CD8-positive, alpha-beta memory T cell (primary cell): ENCODE results near the gene BCL11A. TPM values are rescaled to one million over a fixed set of nuclear protein-coding genes. Genes with fewer than 3 reads are reported as not detected.

Experiments used
- CTCF ChIA-PET: fragments of 350-600 bp; sonication (Branson Sonifier 250); formaldehyde crosslinking; loops from one replicate; lab custom pipeline; 2021; ENCODE audit warnings: antibody characterized with exemption; lab: Charles Lee
- POLR2A ChIA-PET: fragments of 350-600 bp; sonication (Branson Sonifier 250); formaldehyde crosslinking; loops from one replicate; lab custom pipeline; 2021; ENCODE audit warnings: antibody characterized with exemption; lab: Charles Lee
- DNase-seq, 5 donors: peaks; one replicate each; pipeline versions ENCODE4 v3.0.0 to v3.0.0-alpha.2; 2020 to 2022; ENCODE audit warnings: mixed read lengths in 1 of 5
- H3K27ac ChIP-seq: one replicate; pipeline ENCODE4 v1.7.0; 2013; ENCODE audit warnings: low read depth, mild to moderate bottlenecking, low read length, moderate library complexity
- H3K27me3 ChIP-seq: 2 replicates; pipeline ENCODE4 v1.7.0; 2013; ENCODE audit warnings: low read length, mild to moderate bottlenecking; ENCODE audit not compliant: insufficient read depth, poor library complexity, severe bottlenecking
- H3K36me3 ChIP-seq: 2 replicates; pipeline ENCODE4 v1.7.0; 2013; ENCODE audit warnings: mild to moderate bottlenecking, low read length, moderate library complexity; ENCODE audit not compliant: insufficient read depth
- H3K4me1 ChIP-seq: 2 replicates; pipeline ENCODE4 v1.7.0; 2013; ENCODE audit warnings: mild to moderate bottlenecking, low read length, moderate library complexity; ENCODE audit not compliant: insufficient read depth
- H3K4me3 ChIP-seq: 2 replicates; pipeline ENCODE4 v1.7.0; 2013; ENCODE audit warnings: mild to moderate bottlenecking, low read length
- H3K9me3 ChIP-seq: 2 replicates; pipeline ENCODE4 v1.7.0; 2013; ENCODE audit warnings: mild to moderate bottlenecking, low read length
- H3K27ac Mint-ChIP-seq, 8 donors: one replicate each; pipeline ENCODE4 v1.8.0; 2020 to 2021; ENCODE audit warnings: mixed read lengths in 8 of 8, mild to moderate bottlenecking in 6 of 8, inconsistent platforms in 3 of 8, moderate library complexity in 3 of 8
- H3K27me3 Mint-ChIP-seq, 2 donors: one replicate each; pipeline ENCODE4 v1.8.0; 2020 to 2021; ENCODE audit warnings: mixed read lengths in 2 of 2, mild to moderate bottlenecking in 1 of 2, moderate library complexity in 1 of 2
- H3K36me3 Mint-ChIP-seq, 3 donors: one replicate each; pipeline ENCODE4 v1.8.0; 2020 to 2021; ENCODE audit warnings: mixed read lengths in 3 of 3, inconsistent platforms in 1 of 3, mild to moderate bottlenecking in 1 of 3
- H3K4me1 Mint-ChIP-seq, 3 donors: one replicate each; pipeline ENCODE4 v1.8.0; 2020 to 2021; ENCODE audit warnings: mixed read lengths in 3 of 3, inconsistent platforms in 1 of 3, mild to moderate bottlenecking in 1 of 3
- H3K4me3 Mint-ChIP-seq, 7 donors: one replicate each; pipeline ENCODE4 v1.8.0; 2020 to 2021; ENCODE audit warnings: mixed read lengths in 7 of 7, mild to moderate bottlenecking in 6 of 7, moderate library complexity in 4 of 7, inconsistent platforms in 2 of 7
- H3K9me3 Mint-ChIP-seq, 5 donors: one replicate each; pipeline ENCODE4 v1.8.0; 2020 to 2022; ENCODE audit warnings: mixed read lengths in 5 of 5, mild to moderate bottlenecking in 3 of 5, moderate library complexity in 2 of 5, inconsistent platforms in 1 of 5
- polyA plus RNA-seq: library from polyadenylated mRNA; unstranded; fragments of 300-500 nt; fragmentation: Illumina TruSeq; gene quantifications from one replicate; pipeline ENCODE4 v1.2.3, GENCODE V29; 2021
- total RNA-seq, 2 experiments: library from RNA; stranded (reverse); gene quantifications; one replicate each; pipeline ENCODE4 v1.2.3, GENCODE V29; 2021

BCL11A gene
- total and polyA plus RNA-seq, 3 experiments from 2014 or later: 0.07 to 0.15 TPM; not detected in 1

- Mint-ChIP-seq H3K36me3 (no peaks in the 10 kb centered on the region), H3K4me3 (no peak overlapping the region), H3K4me1 (no peaks in the 10 kb centered on the region), H3K9me3 (peaks cover 0 to 4% (median 0%) of the 10 kb centered on the region in 5 donors), H3K27me3 (peaks cover 21 to 73% of the 10 kb centered on the region in 2 donors), H3K27ac (no peak overlapping the region)
- POLR2A ChIA-PET: no interaction called here
- no peak for DNase-seq
- Histone ChIP-seq H3K36me3 (no peaks in the 10 kb centered on the region), H3K4me3 (no peak overlapping the region), H3K9me3 (no peaks in the 10 kb centered on the region), H3K4me1 (no peaks in the 10 kb centered on the region), H3K27me3 (no peaks in the 10 kb centered on the region), H3K27ac (no peak overlapping the region)
- CTCF ChIA-PET: no interaction called here
These were observed 21.7 kb downstream of the BCL11A start for GRCh38 chr2:60531701-60532133.

- Histone ChIP-seq H3K4me1 (no peaks in the 10 kb centered on the region), H3K27me3 (no peaks in the 10 kb centered on the region), H3K36me3 (no peaks in the 10 kb centered on the region), H3K4me3 (no peak overlapping the region), H3K27ac (no peak overlapping the region), H3K9me3 (no peaks in the 10 kb centered on the region)
- Mint-ChIP-seq H3K27ac (no peak overlapping the region), H3K36me3 (no peaks in the 10 kb centered on the region), H3K9me3 (peaks cover 0 to 4% (median 0%) of the 10 kb centered on the region in 5 donors), H3K4me1 (no peaks in the 10 kb centered on the region), H3K27me3 (peaks cover 16 to 69% of the 10 kb centered on the region in 2 donors), H3K4me3 (no peak overlapping the region)
- CTCF ChIA-PET: no interaction called here
- POLR2A ChIA-PET: no interaction called here
- no peak for DNase-seq
These were observed 22.7 kb downstream of the BCL11A start for GRCh38 chr2:60530660-60531281.

GRCh38 chr2:60529785-60530627 lies 23.4 kb downstream of the BCL11A start:
- no peak for DNase-seq
- H3K4me1 Mint-ChIP-seq: no peaks in the 10 kb centered on the region
- ChIA-PET POLR2A (no interaction called here), CTCF (no interaction called here)
- H3K36me3 ChIP-seq: no peaks in the 10 kb centered on the region
- peaks cover 0 to 4% (median 0%) of the 10 kb centered on the region in 5 donors for H3K9me3 Mint-ChIP-seq
- H3K4me3 Mint-ChIP-seq: no peak overlapping the region
- peak overlapping the region in 1 of 8 donors; percentile 88 for H3K27ac Mint-ChIP-seq
- no peaks in the 10 kb centered on the region for H3K4me1 ChIP-seq
- no peaks in the 10 kb centered on the region for H3K9me3 ChIP-seq
- H3K27me3 ChIP-seq: no peaks in the 10 kb centered on the region
- peaks cover 18 to 64% of the 10 kb centered on the region in 2 donors for H3K27me3 Mint-ChIP-seq
- no peak overlapping the region for H3K27ac ChIP-seq
- H3K36me3 Mint-ChIP-seq: no peaks in the 10 kb centered on the region
- H3K4me3 ChIP-seq: no peak overlapping the region

GRCh38 chr2:60529136-60529784 lies 24.2 kb downstream of the BCL11A start:
- POLR2A ChIA-PET: no interaction called here
- Mint-ChIP-seq H3K4me3 (no peak overlapping the region), H3K9me3 (peaks cover 0 to 4% (median 0%) of the 10 kb centered on the region in 5 donors), H3K36me3 (no peaks in the 10 kb centered on the region), H3K4me1 (no peaks in the 10 kb centered on the region), H3K27me3 (peaks cover 18 to 61% of the 10 kb centered on the region in 2 donors), H3K27ac (no peak overlapping the region)
- CTCF ChIA-PET: no interaction called here
- Histone ChIP-seq H3K27ac (no peak overlapping the region), H3K4me3 (no peak overlapping the region), H3K4me1 (no peaks in the 10 kb centered on the region), H3K9me3 (no peaks in the 10 kb centered on the region), H3K27me3 (no peaks in the 10 kb centered on the region), H3K36me3 (no peaks in the 10 kb centered on the region)
- no peak for DNase-seq

- POLR2A ChIA-PET: no interaction called here
- H3K36me3 Mint-ChIP-seq: no peaks in the 10 kb centered on the region
- Histone ChIP-seq H3K27ac (no peak overlapping the region), H3K27me3 (no peaks in the 10 kb centered on the region), H3K4me3 (no peak overlapping the region), H3K4me1 (no peaks in the 10 kb centered on the region), H3K36me3 (no peaks in the 10 kb centered on the region), H3K9me3 (no peaks in the 10 kb centered on the region)
- CTCF ChIA-PET: no interaction called here
- H3K9me3 Mint-ChIP-seq: peaks cover 0 to 4% (median 0%) of the 10 kb centered on the region in 5 donors
- no peaks in the 10 kb centered on the region for H3K4me1 Mint-ChIP-seq
- DNase-seq: no peak
- peaks cover 18 to 64% of the 10 kb centered on the region in 2 donors for H3K27me3 Mint-ChIP-seq
- H3K4me3 Mint-ChIP-seq: no peak overlapping the region
- H3K27ac Mint-ChIP-seq: no peak overlapping the region
These were observed 25.0 kb downstream of the BCL11A start for GRCh38 chr2:60528281-60529020.

- Histone ChIP-seq H3K27me3 (no peaks in the 10 kb centered on the region), H3K9me3 (no peaks in the 10 kb centered on the region), H3K27ac (no peak overlapping the region), H3K4me1 (no peaks in the 10 kb centered on the region), H3K36me3 (no peaks in the 10 kb centered on the region), H3K4me3 (no peak overlapping the region)
- no peaks in the 10 kb centered on the region for H3K36me3 Mint-ChIP-seq
- no peak overlapping the region for H3K27ac Mint-ChIP-seq
- H3K4me3 Mint-ChIP-seq: no peak overlapping the region
- no peak for DNase-seq
- H3K4me1 Mint-ChIP-seq: no peaks in the 10 kb centered on the region
- peaks cover 18 to 59% of the 10 kb centered on the region in 2 donors for H3K27me3 Mint-ChIP-seq
- H3K9me3 Mint-ChIP-seq: peaks cover 0 to 4% (median 0%) of the 10 kb centered on the region in 5 donors
- ChIA-PET CTCF (no interaction called here), POLR2A (no interaction called here)
These were observed 25.7 kb downstream of the BCL11A start for GRCh38 chr2:60527762-60528161.

GRCh38 chr2:60526623-60527022 lies 26.8 kb downstream of the BCL11A start:
- no peaks in the 10 kb centered on the region for H3K4me1 Mint-ChIP-seq
- H3K9me3 Mint-ChIP-seq: peaks cover 0 to 4% (median 0%) of the 10 kb centered on the region in 5 donors
- no peak overlapping the region for H3K4me3 Mint-ChIP-seq
- no peaks in the 10 kb centered on the region for H3K36me3 ChIP-seq
- H3K36me3 Mint-ChIP-seq: no peaks in the 10 kb centered on the region
- peaks cover 14 to 58% of the 10 kb centered on the region in 2 donors for H3K27me3 Mint-ChIP-seq
- no peaks in the 10 kb centered on the region for H3K9me3 ChIP-seq
- ChIA-PET POLR2A (no interaction called here), CTCF (interaction anchor here (1.1 kb wide), 1 partner anchor 20 kb away, joined by 3 read pairs; no protein-coding TSS in a partner anchor)
- no peaks in the 10 kb centered on the region for H3K27me3 ChIP-seq
- peak overlapping the region in 1 of 8 donors; percentile 12 for H3K27ac Mint-ChIP-seq
- H3K4me3 ChIP-seq: no peak overlapping the region
- H3K4me1 ChIP-seq: no peaks in the 10 kb centered on the region
- H3K27ac ChIP-seq: no peak overlapping the region
- DNase-seq: no peak
